ENCODE results near the gene TANC2.
A peak's percentile ranks its signal among the peaks of the same experiment; 100 is the strongest.

Gene TANC2

GRCh38 chr17:62980842-62981241 lies 14.8 kb downstream of the TANC2 start:
- ChIA-PET CTCF (interaction anchor here (0.7 to 1.3 kb wide), 4 partner anchors 10 to 16 kb away, joined by 3 read pairs; no protein-coding TSS in a partner anchor), POLR2A (no interaction called here)
- TF ChIP-seq CTCF (IDR thresholded peaks at IDR 0.05; ENCODE audit: insufficient read depth, low read length, missing control alignments), result no peak
- DNase-seq (ENCODE audit: low read depth, low spot score), result no peak
- no peak overlapping the region for H3K4me3 ChIP-seq (ENCODE audit: low read depth, low read length)

GRCh38 chr17:62981933-62982332 lies 15.9 kb downstream of the TANC2 start:
- CTCF ChIA-PET, result interaction anchor here (1.0 to 1.5 kb wide), 2 partner anchors 14 to 100 kb away, joined by 3 to 4 read pairs; no protein-coding TSS in a partner anchor
- no peak for TF ChIP-seq CTCF (IDR thresholded peaks at IDR 0.05; ENCODE audit: insufficient read depth, low read length, missing control alignments)
- POLR2A ChIA-PET, result no interaction called here
- H3K4me3 ChIP-seq (ENCODE audit: low read depth, low read length), result no peak overlapping the region
- no peak for DNase-seq (ENCODE audit: low read depth, low spot score)

- no peak for DNase-seq (ENCODE audit: low read depth, low spot score)
- no peak for TF ChIP-seq CTCF (IDR thresholded peaks at IDR 0.05; ENCODE audit: insufficient read depth, low read length, missing control alignments)
- ChIA-PET CTCF (interaction anchor here (1.2 kb wide), 1 partner anchor 98 kb away, joined by 3 read pairs; no protein-coding TSS in a partner anchor), POLR2A (no interaction called here)
- H3K4me3 ChIP-seq (ENCODE audit: low read depth, low read length), result no peak overlapping the region
Measured at GRCh38 chr17:62984801-62985200, 18.8 kb downstream of the TANC2 start.

GRCh38 chr17:62986549-62986948 lies 20.5 kb downstream of the TANC2 start:
- no peak overlapping the region for H3K4me3 ChIP-seq (ENCODE audit: low read depth, low read length)
- ChIA-PET CTCF (interaction anchor here (0.8 to 1.9 kb wide), 4 partner anchors 9 to 96 kb away, joined by 3 to 8 read pairs (median 4); no protein-coding TSS in a partner anchor), POLR2A (no interaction called here)
- no peak for DNase-seq (ENCODE audit: low read depth, low spot score)
- no peak for TF ChIP-seq CTCF (IDR thresholded peaks at IDR 0.05; ENCODE audit: insufficient read depth, low read length, missing control alignments)

- POLR2A ChIA-PET, result no interaction called here
- CTCF ChIA-PET, result interaction anchor here (0.8 to 1.9 kb wide), 4 partner anchors 8 to 96 kb away, joined by 3 to 8 read pairs (median 4); no protein-coding TSS in a partner anchor
- peak; percentile 13 for TF ChIP-seq CTCF (IDR thresholded peaks at IDR 0.05; ENCODE audit: insufficient read depth, low read length, missing control alignments)
- no peak for DNase-seq (ENCODE audit: low read depth, low spot score)
- no peak overlapping the region for H3K4me3 ChIP-seq (ENCODE audit: low read depth, low read length)
Measured at GRCh38 chr17:62987136-62987535, 21.1 kb downstream of the TANC2 start.

- no peak for DNase-seq (ENCODE audit: low read depth, low spot score)
- CTCF ChIA-PET, result no interaction called here
- TF ChIP-seq CTCF (IDR thresholded peaks at IDR 0.05; ENCODE audit: insufficient read depth, low read length, missing control alignments), result no peak
- no peak overlapping the region for H3K4me3 ChIP-seq (ENCODE audit: low read depth, low read length)
- POLR2A ChIA-PET, result no interaction called here
Measured at GRCh38 chr17:62989501-62989900, 23.5 kb downstream of the TANC2 start.
